Stomach (tissue), 9 donors: Measurements from ENCODE around the gene MCHR2. TPM values are rescaled to one million over a fixed set of nuclear protein-coding genes. Genes with fewer than 3 reads are reported as not detected.

ENCODE experiments used
- DNase-seq, 2 donors: peaks; one replicate each; pipeline versions ENCODE4 v3.0.0 to v3.0.0-alpha.2; 2013 to 2019
- H3K27ac ChIP-seq, 5 donors: fragments of 200-600 bp in 4 of 5; sonication (generic) in 4 of 5; one replicate each; pipeline ENCODE4 v1.5.1; 2013 to 2019; ENCODE audit warnings: mild to moderate bottlenecking in 1 of 5, moderate library complexity in 1 of 5
- H3K27me3 ChIP-seq, 3 donors: fragments of 200-600 bp; sonication (generic); one replicate each; pipeline ENCODE4 v1.5.1; 2017 to 2019; ENCODE audit warnings: mixed run types in 1 of 3
- H3K36me3 ChIP-seq, 4 donors: fragments of 200-600 bp; sonication (generic); 1 replicate in 3 of 4; 2 replicates in 1 of 4; pipeline ENCODE4 v1.5.1; 2016 to 2019
- H3K4me1 ChIP-seq, 4 donors: fragments of 200-600 bp; sonication (generic); one replicate each; pipeline ENCODE4 v1.5.1; 2016 to 2019
- H3K4me3 ChIP-seq, 4 donors: fragments of 200-600 bp; sonication (generic) in 3 of 4; one replicate each; pipeline ENCODE4 v1.5.1; 2016 to 2019; ENCODE audit warnings: mild to moderate bottlenecking in 1 of 4
- H3K9me3 ChIP-seq, 4 donors: fragments of 200-600 bp; sonication (generic); one replicate each; pipeline ENCODE4 v1.5.1; 2016 to 2019
- CTCF ChIP-seq, 7 experiments: fragments of 450-650 bp in 4 of 7; fragments of 200-600 bp in 3 of 7; sonication (generic) in 3 of 7; IDR thresholded peaks; one replicate each; pipeline ENCODE4 v1.5.1; 2016 to 2019; ENCODE audit warnings: antibody characterized with exemption in 7 of 7, control low read depth in 2 of 7, mild to moderate bottlenecking in 1 of 7
- EP300 ChIP-seq: sonication (generic); formaldehyde crosslinking; IDR thresholded peaks from one replicate; pipeline ENCODE4 v1.6.1; 2017; ENCODE audit warnings: antibody characterized with exemption
- POLR2A ChIP-seq, 4 donors: fragments of 450-650 bp; IDR thresholded peaks; one replicate each; pipeline ENCODE4 v1.6.1; 2016; ENCODE audit warnings: antibody characterized with exemption in 4 of 4, control low read depth in 2 of 4, mild to moderate bottlenecking in 1 of 4, moderate library complexity in 1 of 4
- POLR2AphosphoS5 ChIP-seq, 3 donors: sonication (generic); formaldehyde crosslinking; IDR thresholded peaks; one replicate each; pipeline ENCODE4 v1.6.1; 2016; ENCODE audit warnings: antibody characterized with exemption in 3 of 3
- WGBS, 5 donors: extraction: QIAGEN DNeasy Blood & Tissue Kit in 3 of 5; methylation state at CpG; one replicate each; pipeline versions ENCODE4 v1.1.5 to v1.1.7; 2013 to 2018; 5-methylcytosine and 5-hydroxymethylcytosine counted together
- intact Hi-C: fragments of 100-400 bp; cut with DNase I; formaldehyde crosslinking; loops from one replicate; pipeline ENCODE4 v1.15.1; 2023; ENCODE audit warnings: low total_unique reads
- polyA plus RNA-seq, 3 donors: library from polyadenylated mRNA; stranded (reverse); fragments of 200-250 nt; gene quantifications; one replicate each; pipeline ENCODE4 v1.2.3, GENCODE V29; 2013
- total RNA-seq, 5 donors: library from RNA; depleted of rRNA; stranded (reverse); fragments of >200 nt; gene quantifications; one replicate each; pipeline versions ENCODE4 v1.1.0 to v1.2.3, GENCODE V29; 2014 to 2016
- donor health status: healthy with polysubstance abuse.
- donor health status: Bipolar disorder and iron deficiency.
- donor health status: healthy.

Gene MCHR2
- total and polyA plus RNA-seq, 8 donors, result 0.37 TPM; not detected in 7

GRCh38 chr6:99885051-99885450 lies 109.0 kb downstream of the MCHR2 start:
- DNase-seq, result no peak
- H3K4me1 ChIP-seq, result no peaks in the 10 kb centered on the region
- H3K36me3 ChIP-seq, result no peaks in the 10 kb centered on the region
- TF ChIP-seq CTCF (IDR thresholded peaks at IDR 0.05), result no peak
- no peak for TF ChIP-seq POLR2A (IDR thresholded peaks at IDR 0.05)
- no peak for TF ChIP-seq EP300
- no peak for TF ChIP-seq POLR2AphosphoS5 (IDR thresholded peaks at IDR 0.05)
- no peaks in the 10 kb centered on the region for H3K9me3 ChIP-seq
- H3K4me3 ChIP-seq, result no peak overlapping the region
- WGBS, 5 donors, result 66 to 76% (median 75%) methylated on average over 3 of the region's 3 CpGs
- no peaks in the 10 kb centered on the region for H3K27me3 ChIP-seq
- no peak overlapping the region for H3K27ac ChIP-seq
- intact Hi-C loops, result no loop called here

- no peaks in the 10 kb centered on the region for H3K4me1 ChIP-seq
- no peaks in the 10 kb centered on the region for H3K27me3 ChIP-seq
- 76 to 87% (median 82%) methylated on average over 4 of the region's 4 CpGs for WGBS, 5 donors
- intact Hi-C loops, result no loop called here
- no peaks in the 10 kb centered on the region for H3K9me3 ChIP-seq
- DNase-seq, result peak in 1 of 2 donors; percentile 2
- H3K27ac ChIP-seq, result no peak overlapping the region
- H3K36me3 ChIP-seq, result no peaks in the 10 kb centered on the region
- TF ChIP-seq EP300 (no peak), POLR2AphosphoS5 (IDR thresholded peaks at IDR 0.05) (no peak), POLR2A (IDR thresholded peaks at IDR 0.05) (no peak), CTCF (IDR thresholded peaks at IDR 0.05) (no peak)
- H3K4me3 ChIP-seq, result no peak overlapping the region
Measured at GRCh38 chr6:99882128-99882702, 111.8 kb downstream of the MCHR2 start.

- WGBS, 5 donors, result 32 to 60% (median 45%) methylated on average over 3 of the region's 3 CpGs
- no peak overlapping the region for H3K4me3 ChIP-seq
- no peaks in the 10 kb centered on the region for H3K4me1 ChIP-seq
- TF ChIP-seq POLR2A (IDR thresholded peaks at IDR 0.05) (no peak), EP300 (no peak), POLR2AphosphoS5 (IDR thresholded peaks at IDR 0.05) (no peak), CTCF (IDR thresholded peaks at IDR 0.05) (no peak)
- DNase-seq, result no peak
- H3K27ac ChIP-seq, result no peak overlapping the region
- no peaks in the 10 kb centered on the region for H3K27me3 ChIP-seq
- intact Hi-C loops, result no loop called here
- no peaks in the 10 kb centered on the region for H3K9me3 ChIP-seq
- no peaks in the 10 kb centered on the region for H3K36me3 ChIP-seq
Measured at GRCh38 chr6:99879431-99879830, 114.6 kb downstream of the MCHR2 start.

GRCh38 chr6:99875068-99875467 lies 119.0 kb downstream of the MCHR2 start:
- no peak for TF ChIP-seq EP300
- no peak for TF ChIP-seq POLR2A (IDR thresholded peaks at IDR 0.05)
- no peak for TF ChIP-seq CTCF (IDR thresholded peaks at IDR 0.05)
- TF ChIP-seq POLR2AphosphoS5 (IDR thresholded peaks at IDR 0.05), result no peak
- H3K36me3 ChIP-seq, result no peaks in the 10 kb centered on the region
- no peak overlapping the region for H3K4me3 ChIP-seq
- H3K27ac ChIP-seq, result no peak overlapping the region
- intact Hi-C loops, result no loop called here
- 69 to 87% (median 82%) methylated on average over 4 of the region's 4 CpGs for WGBS, 5 donors
- no peak for DNase-seq
- H3K9me3 ChIP-seq, result no peaks in the 10 kb centered on the region
- no peaks in the 10 kb centered on the region for H3K4me1 ChIP-seq
- no peaks in the 10 kb centered on the region for H3K27me3 ChIP-seq
